Activated CD4-positive, alpha-beta T cell treated with anti-CD3 and anti-CD28 coated beads, Interleukin-2, amount 10 ng/mL, durations not matched to agents 24 days and 14 days (primary cell): Measurements from ENCODE around the gene ELAVL2. TPM values are rescaled to one million over a fixed set of nuclear protein-coding genes. Genes with fewer than 3 reads are reported as not detected.
A peak's percentile ranks its signal among the peaks of the same experiment; 100 is the strongest.

Source experiments
- DNase-seq: peaks from one replicate; pipeline ENCODE4 v3.0.0; 2022
- H3K27ac Mint-ChIP-seq: one replicate; pipeline ENCODE4 v1.8.0; 2022; ENCODE audit warnings: mild to moderate bottlenecking, mixed read lengths
- H3K27me3 Mint-ChIP-seq: one replicate; pipeline ENCODE4 v1.8.0; 2022; ENCODE audit warnings: mixed read lengths
- H3K36me3 Mint-ChIP-seq: one replicate; pipeline ENCODE4 v1.8.0; 2022; ENCODE audit warnings: low read depth, mild to moderate bottlenecking, mixed read lengths
- H3K4me1 Mint-ChIP-seq: one replicate; pipeline ENCODE4 v1.8.0; 2021; ENCODE audit warnings: mixed read lengths
- H3K4me3 Mint-ChIP-seq: one replicate; pipeline ENCODE4 v1.8.0; 2022; ENCODE audit warnings: mild to moderate bottlenecking, moderate library complexity, mixed read lengths
- H3K9me3 Mint-ChIP-seq: one replicate; pipeline ENCODE4 v1.8.0; 2021; ENCODE audit warnings: mixed read lengths
- intact Hi-C: fragments of 100-400 bp; cut with micrococcal nuclease; formaldehyde crosslinking; loops from one replicate; pipeline ENCODE4 v1.15.1; 2023
- total RNA-seq: library from RNA; stranded (reverse); gene quantifications from 2 replicates; pipeline ENCODE4 v1.2.3, GENCODE V29; 2022

The ELAVL2 gene
- not detected in 2 replicates for total RNA-seq

DNA sequence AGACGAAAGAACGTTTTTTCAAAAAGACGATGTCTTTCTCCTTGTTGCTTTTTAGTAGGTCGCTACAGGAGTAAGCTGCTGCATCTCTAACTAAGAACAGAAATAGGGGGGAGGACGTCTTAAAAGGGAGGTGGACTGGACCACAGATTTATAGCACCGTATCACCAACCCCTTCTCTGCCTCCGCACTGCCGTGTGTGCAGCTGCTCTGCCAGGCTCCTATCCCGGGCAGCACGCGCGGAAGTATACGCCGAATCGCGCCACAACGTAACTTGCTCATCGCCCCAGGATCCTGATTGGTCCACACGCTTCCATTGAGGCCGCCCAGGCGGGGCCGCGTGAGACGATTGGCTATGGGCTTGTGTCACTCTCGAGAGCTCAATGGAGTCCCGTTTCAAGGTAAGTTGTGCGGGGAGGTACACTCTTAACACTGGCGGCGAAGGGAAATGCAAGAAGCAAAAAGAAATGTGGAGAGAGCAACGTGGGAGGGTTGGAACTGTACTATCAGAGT lies at the start of gene ELAVL2:
Gene ELAVL2 (minus strand): TSS at position 121 of the 510 bp plus-strand sequence. CDS start 64,006 bp downstream, outside the sequence.
- intact Hi-C loops: no loop called here
- peak; percentile 56 for DNase-seq
- no peak within 1 kb of the TSS for H3K4me3 Mint-ChIP-seq
- no peaks in the 10 kb centered on the region for H3K36me3 Mint-ChIP-seq
- H3K4me1 Mint-ChIP-seq: no peaks in the 10 kb centered on the region
- peaks cover 16% of the 10 kb centered on the region for H3K27me3 Mint-ChIP-seq
- no peak within 1 kb of the TSS for H3K27ac Mint-ChIP-seq
- H3K9me3 Mint-ChIP-seq: peaks cover 4% of the 10 kb centered on the region

DNA sequence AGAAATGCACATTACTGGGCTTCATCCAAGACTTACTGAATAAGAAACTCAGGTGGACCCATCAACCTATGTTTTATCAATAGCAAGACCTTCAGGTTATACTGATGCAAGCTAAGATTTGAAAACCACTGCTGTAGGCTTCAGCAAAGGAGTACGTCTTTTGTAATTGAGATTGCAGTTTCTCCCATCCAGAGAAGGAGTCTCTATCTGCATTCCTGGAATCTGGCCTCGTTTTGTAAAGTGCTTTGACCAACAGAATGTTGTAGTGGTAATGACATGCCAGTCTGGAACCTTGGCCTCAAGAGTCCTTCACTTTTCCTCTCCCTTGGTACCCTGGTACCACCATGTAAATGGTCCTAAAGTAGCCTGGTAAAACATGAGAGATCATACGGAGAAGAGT lies 32.2 kb upstream of the ELAVL2 start:
- Mint-ChIP-seq H3K9me3 (peaks cover 6% of the 10 kb centered on the region), H3K27ac (no peak overlapping the region), H3K36me3 (no peaks in the 10 kb centered on the region), H3K4me1 (no peaks in the 10 kb centered on the region), H3K4me3 (no peak overlapping the region), H3K27me3 (no peaks in the 10 kb centered on the region)
- DNase-seq: no peak
- intact Hi-C loops: no loop called here

DNA sequence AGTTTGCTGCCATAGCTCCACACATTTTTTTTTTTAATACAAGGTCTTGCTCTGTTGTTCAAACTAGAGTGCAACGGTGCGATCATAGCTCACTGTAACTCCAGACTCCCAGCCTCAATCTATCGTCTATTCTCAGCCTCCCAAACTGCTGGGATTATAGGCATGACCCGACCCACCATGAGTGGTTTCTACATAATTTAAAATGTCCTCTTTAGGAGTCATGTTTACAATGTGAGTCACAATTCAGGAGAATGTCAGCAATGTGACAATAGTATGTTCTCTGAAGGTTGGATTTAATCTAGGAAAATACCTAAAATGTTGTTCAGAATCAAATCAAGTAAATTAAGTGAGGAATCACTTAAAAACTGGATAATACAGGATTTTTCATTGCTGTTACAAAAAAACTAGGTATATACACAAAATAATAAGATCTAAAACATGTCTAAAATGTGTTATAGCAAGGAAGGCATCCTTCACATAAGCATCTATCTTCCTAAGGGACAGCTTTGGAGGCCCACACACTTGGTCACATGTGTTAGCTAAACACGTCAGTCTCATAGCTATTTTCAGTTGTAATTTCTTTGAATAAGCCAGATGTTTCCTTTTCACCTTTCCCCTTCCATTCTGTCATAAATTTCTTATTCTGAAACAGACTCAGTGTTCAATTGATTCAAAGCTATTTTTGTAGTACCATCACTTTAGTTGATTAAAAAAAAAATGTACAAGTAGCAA lies 30.0 kb upstream of the ELAVL2 start:
- Mint-ChIP-seq H3K27me3 (peaks cover 4% of the 10 kb centered on the region), H3K36me3 (no peaks in the 10 kb centered on the region), H3K27ac (no peak overlapping the region), H3K9me3 (peaks cover 3% of the 10 kb centered on the region), H3K4me3 (no peak overlapping the region), H3K4me1 (no peaks in the 10 kb centered on the region)
- intact Hi-C loops: no loop called here
- DNase-seq: no peak

DNA sequence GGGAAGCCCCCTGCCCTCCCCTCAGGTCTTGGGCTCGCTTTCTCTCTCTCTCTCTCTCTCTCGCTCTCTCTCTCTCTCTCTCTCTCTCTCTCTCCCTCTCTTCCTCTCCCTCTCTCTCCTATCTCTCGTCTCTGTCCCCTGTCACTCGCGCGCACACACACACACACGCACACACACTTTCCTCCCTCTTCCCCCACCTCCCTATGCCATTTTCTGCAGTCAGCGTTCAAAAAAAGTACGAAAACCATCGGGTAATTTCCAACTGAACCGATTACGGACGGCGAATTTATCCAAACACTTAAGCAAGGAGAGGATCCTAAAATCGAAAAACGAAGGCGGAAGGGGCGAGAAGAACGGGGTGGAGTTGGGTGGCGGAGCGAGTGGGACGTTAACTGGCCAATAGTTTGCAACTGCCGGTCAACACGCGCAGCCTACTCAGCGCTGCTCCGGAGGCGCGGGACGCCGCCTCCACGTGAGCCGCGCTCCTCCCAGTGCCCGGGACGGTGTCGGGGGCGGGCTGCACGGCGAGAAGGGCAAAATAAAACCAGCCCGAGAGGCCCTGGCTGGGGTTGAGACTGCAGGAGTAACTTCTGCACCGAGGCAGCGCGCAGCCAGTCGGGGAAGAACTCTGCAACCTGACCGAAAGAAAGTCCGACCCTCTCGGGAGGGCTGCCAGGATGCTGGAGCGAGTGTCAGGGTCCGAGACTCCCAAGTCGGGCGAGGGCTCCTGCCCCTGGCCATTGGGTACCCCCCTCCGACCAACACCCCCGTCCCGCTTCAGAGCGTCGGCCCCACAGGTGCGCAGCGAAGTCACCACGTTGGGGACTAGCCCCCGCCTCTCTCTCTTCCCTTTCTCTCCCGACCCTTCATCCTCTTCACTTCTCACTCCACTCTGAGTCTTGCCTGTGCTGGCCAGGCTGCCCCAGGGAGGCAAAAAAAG lies 24.9 kb upstream of the ELAVL2 start:
- Mint-ChIP-seq H3K4me3 (no peak overlapping the region), H3K36me3 (no peaks in the 10 kb centered on the region), H3K9me3 (peaks cover 3% of the 10 kb centered on the region), H3K4me1 (no peaks in the 10 kb centered on the region), H3K27me3 (peaks cover 19% of the 10 kb centered on the region), H3K27ac (no peak overlapping the region)
- intact Hi-C loops: loop anchor here (1.0 kb wide), 1 partner anchor 27 kb away; no protein-coding TSS in a partner anchor
- no peak for DNase-seq

DNA sequence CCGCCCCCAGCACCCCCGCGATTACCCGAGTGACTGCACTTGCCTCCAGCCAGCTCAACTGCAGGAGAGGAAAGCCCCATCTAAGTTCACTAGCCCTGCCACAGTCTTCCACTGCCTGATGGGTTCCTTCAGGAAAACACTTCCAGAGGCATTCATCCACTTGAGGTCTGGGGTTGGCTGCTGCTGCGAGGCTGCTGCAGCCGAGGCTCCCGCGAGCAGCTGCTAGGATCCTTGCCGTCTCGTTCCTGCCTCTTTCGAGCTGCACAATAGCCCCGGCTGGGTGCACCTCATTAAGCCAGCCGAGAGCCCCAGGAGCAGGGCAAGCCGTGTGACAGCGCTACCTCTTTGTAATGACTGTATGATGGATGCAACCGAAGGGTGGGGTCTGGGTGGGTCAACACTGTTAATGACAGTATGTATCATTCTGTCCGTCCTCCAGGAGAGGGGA lies 24.2 kb upstream of the ELAVL2 start:
- H3K9me3 Mint-ChIP-seq: peaks cover 3% of the 10 kb centered on the region
- no peak overlapping the region for H3K27ac Mint-ChIP-seq
- H3K36me3 Mint-ChIP-seq: no peaks in the 10 kb centered on the region
- no peak for DNase-seq
- no peaks in the 10 kb centered on the region for H3K4me1 Mint-ChIP-seq
- H3K27me3 Mint-ChIP-seq: peaks cover 19% of the 10 kb centered on the region
- H3K4me3 Mint-ChIP-seq: no peak overlapping the region
- intact Hi-C loops: loop anchor here (1.0 kb wide), 1 partner anchor 26 kb away; no protein-coding TSS in a partner anchor

DNA sequence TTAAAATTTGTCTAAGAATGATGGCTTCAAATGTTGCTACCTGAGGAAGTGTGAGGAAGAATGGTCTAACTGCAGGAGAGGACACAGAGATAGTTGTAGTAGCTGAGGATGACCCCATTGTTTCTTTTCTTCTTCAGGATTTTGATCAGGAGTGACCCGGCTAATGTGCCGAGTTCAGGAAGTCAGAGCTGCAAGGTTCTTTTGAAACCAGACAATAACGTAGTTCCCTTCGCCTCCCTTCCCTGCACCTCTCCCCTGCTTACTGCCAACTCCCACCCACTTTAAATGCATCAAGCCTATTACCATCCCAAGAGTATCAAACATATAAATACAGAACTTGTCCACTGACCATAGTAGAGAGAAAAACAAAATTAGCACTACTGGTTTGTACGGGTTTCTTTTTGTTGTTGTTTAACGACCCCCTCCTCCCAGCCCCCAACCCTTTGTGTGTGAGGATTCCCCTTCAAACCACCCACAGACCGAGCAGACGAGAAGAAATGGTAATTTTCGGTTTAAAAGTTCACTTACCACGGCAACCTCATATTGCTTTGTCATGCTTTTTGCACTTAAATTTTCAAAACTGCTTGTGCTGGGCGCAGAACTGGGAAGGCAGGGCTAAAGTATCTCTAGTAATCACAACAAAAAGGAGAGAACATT lies 23.5 kb upstream of the ELAVL2 start:
- H3K36me3 Mint-ChIP-seq: no peaks in the 10 kb centered on the region
- intact Hi-C loops: loop anchor here (1.0 kb wide), 1 partner anchor 25 kb away; no protein-coding TSS in a partner anchor
- H3K4me1 Mint-ChIP-seq: no peaks in the 10 kb centered on the region
- H3K4me3 Mint-ChIP-seq: no peak overlapping the region
- peaks cover 19% of the 10 kb centered on the region for H3K27me3 Mint-ChIP-seq
- no peak overlapping the region for H3K27ac Mint-ChIP-seq
- peaks cover 3% of the 10 kb centered on the region for H3K9me3 Mint-ChIP-seq
- DNase-seq: no peak

DNA sequence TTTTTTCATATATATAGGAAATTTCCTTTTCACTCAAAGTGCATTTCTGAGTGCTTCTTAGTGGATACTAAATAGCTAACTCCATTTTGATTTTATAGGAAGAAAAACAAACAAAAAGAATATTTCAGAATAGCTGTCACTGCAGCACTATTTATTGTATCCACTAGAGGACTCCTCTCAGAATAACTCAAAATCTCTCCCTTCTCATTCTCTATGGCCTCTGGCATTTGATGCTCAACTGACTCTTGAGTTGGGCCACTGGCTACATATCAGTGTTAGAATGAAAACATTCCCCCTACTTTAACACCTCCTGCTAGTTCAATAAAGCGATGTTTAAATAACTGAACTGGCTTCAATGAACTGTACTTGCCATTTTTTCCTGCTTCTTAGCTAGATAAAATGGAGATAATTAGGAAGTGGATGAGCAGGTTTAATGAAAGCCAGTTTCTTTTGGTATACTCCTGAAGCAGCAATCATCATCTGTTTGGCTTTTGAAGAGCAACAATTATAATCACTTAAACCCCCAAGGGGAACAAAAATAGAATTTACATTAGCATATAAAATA lies 16.6 kb upstream of the ELAVL2 start:
- Mint-ChIP-seq H3K4me3 (no peak overlapping the region), H3K27me3 (no peaks in the 10 kb centered on the region)

DNA sequence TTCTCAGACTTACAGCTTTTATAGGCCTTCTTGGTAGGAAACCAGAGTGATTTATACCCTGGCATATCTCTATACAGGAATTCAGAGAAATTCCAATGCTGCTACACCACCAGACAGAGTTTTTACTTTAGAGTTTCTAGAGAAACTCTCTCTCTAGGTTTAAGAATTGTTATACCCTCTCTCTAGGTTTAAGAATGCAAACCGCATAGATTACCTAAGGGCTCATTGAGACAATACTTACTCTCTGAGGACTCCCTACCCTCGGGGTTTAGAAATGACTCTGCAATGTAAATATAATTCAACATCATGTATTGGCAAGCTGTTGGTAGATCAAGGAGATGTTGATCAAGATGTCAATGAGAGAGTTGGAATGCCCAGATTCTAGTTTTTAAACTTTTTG lies 15.3 kb upstream of the ELAVL2 start:
- Mint-ChIP-seq H3K9me3 (no peaks in the 10 kb centered on the region), H3K27ac (no peak overlapping the region), H3K27me3 (no peaks in the 10 kb centered on the region), H3K36me3 (no peaks in the 10 kb centered on the region), H3K4me1 (no peaks in the 10 kb centered on the region), H3K4me3 (no peak overlapping the region)
- intact Hi-C loops: no loop called here
- DNase-seq: no peak

More for the DNA sequence above, 16.6 kb upstream of the ELAVL2 start:
- no peak for DNase-seq
- Mint-ChIP-seq H3K36me3 (no peaks in the 10 kb centered on the region), H3K4me1 (no peaks in the 10 kb centered on the region), H3K27ac (no peak overlapping the region), H3K9me3 (no peaks in the 10 kb centered on the region)
- intact Hi-C loops: no loop called here

DNA sequence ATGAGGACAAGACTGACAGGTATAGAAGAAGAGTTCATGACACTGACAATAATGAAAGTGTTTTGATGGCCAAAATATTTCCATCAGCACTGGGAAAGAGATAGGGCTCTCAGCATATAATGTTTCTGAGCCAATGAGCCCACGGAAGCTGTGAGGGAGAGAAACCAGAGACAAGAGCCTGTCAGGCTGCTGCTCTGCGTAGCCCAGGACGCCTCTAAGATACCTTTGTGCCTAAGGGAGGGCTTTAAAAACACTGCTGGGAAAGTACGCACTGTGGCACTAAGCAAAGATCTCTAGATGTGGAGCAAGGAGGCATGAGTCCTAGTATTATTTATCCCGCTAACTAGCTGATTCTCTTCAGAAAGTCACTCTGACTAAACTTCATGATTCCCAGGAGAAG lies 11.0 kb upstream of the ELAVL2 start:
- Mint-ChIP-seq H3K4me1 (no peaks in the 10 kb centered on the region), H3K9me3 (no peaks in the 10 kb centered on the region), H3K36me3 (no peaks in the 10 kb centered on the region), H3K27ac (no peak overlapping the region), H3K27me3 (no peaks in the 10 kb centered on the region), H3K4me3 (no peak overlapping the region)
- intact Hi-C loops: no loop called here
- DNase-seq: no peak

DNA sequence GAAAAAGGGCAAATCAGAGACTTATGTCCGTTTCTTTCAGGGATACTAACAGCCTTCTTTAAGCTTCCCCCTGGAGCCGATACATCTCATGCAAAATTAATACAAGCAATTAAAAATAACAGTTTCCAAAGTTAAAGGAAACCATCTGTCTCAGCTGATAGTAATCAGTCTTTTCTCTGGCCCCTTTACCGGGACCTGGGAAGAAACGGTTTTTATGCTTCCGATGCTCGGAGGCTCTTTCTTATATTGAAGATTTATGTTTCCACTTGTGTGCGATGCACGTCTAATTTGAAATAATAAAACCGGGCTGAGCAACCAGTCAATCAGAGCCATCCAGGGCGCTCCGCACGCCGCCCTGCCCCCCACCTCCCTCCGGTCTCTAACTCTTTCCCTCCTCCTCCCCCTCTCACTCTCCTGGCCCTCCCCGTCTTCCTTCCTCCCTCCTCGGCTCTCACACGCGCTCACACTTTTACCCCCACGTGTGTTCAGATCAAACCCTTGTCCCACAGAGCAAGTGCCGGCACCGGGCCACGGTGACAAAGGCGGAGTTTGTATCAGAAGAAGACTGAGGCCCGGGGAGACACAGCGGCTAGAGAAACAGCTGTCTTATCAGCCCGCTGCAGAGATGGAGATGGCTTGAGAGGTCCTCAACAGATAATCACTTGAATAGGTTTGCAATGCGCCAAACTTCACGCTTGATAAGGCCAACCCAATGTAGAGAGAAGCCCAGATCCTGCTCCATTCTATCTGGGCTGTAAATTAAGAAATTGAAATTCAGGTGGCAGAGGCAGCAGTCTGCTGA lies 5.1 kb upstream of the ELAVL2 start:
- no peaks in the 10 kb centered on the region for H3K9me3 Mint-ChIP-seq
- H3K4me3 Mint-ChIP-seq: no peak overlapping the region
- no peaks in the 10 kb centered on the region for H3K4me1 Mint-ChIP-seq
- DNase-seq: no peak
- intact Hi-C loops: no loop called here
- peaks cover 10% of the 10 kb centered on the region for H3K27me3 Mint-ChIP-seq
- H3K27ac Mint-ChIP-seq: no peak overlapping the region
- H3K36me3 Mint-ChIP-seq: no peaks in the 10 kb centered on the region

DNA sequence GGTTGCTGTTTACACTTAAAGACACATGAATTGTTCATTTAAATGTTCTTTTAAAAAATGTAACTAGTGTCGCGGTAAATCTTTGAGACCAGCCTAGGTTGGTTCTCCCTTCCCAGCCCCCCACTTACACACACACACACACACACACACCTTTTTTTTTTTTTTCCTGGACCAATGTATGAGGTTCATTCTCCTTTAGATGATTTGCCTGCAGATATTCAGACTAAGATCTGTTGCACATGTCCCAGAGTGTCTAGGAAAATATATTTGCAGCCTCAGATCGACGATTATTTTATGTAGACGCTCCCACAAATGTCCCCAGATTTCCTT lies 4.4 kb upstream of the ELAVL2 start:
- Mint-ChIP-seq H3K27me3 (peaks cover 10% of the 10 kb centered on the region), H3K4me3 (no peak overlapping the region), H3K9me3 (no peaks in the 10 kb centered on the region), H3K4me1 (no peaks in the 10 kb centered on the region), H3K36me3 (no peaks in the 10 kb centered on the region), H3K27ac (no peak overlapping the region)
- DNase-seq: no peak
- intact Hi-C loops: no loop called here

DNA sequence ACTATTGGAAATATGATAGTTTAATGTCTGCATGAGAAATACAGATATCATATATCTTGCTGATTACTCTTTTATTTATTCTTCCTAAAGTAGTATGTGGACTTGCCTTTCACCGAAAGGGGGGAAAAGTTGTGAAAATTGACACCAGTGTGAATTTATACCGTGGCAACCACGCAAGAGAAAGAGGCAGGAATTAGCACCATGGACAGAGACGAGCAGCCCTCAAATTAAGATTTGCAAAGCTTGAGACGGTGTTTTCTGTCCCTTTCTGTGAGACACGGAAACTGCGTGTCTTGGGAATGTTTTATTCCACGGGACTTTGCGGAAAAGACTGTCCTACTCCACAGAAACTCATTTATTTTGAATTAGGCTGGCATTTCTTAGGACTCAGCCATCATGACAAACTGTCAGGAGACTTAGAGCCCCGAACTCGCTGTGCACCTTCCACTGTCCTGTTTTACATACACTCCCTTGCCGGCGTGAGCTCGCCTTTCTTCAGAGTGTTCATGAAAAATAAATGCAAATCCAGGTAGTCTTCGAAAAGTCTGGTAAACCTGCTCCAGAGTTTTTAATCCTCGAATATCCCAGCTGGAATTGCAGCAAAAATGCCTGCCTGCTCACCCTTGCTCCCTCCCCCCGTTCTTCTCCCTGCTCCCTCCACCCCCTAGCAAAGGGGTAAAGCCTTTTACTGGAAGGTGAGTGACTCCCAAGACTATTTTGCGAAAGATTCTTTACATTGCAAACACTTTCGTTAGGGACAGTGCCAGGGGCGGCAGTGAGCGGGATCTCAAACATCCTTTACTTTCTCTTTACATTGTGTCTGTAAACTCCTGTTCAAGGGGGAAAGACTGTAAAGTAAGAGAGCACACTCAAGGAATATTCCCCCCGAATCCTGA lies 3.8 kb upstream of the ELAVL2 start:
- Mint-ChIP-seq H3K4me3 (no peak overlapping the region), H3K36me3 (no peaks in the 10 kb centered on the region), H3K27ac (no peak overlapping the region), H3K4me1 (no peaks in the 10 kb centered on the region), H3K27me3 (peaks cover 10% of the 10 kb centered on the region), H3K9me3 (no peaks in the 10 kb centered on the region)
- intact Hi-C loops: no loop called here
- no peak for DNase-seq
